HG03354 (cell line): ENCODE results near the gene ALLC.
A peak's percentile ranks its signal among the peaks of the same experiment; 100 is the strongest.
"Not testable (repeated sequence)": the region's sequence is repeated elsewhere in the genome, so short reads cannot be mapped to it uniquely, and the experiment has no call there.

Source experiments
- ATAC-seq: cut with Tn5 transposase; IDR thresholded peaks from one replicate; pipeline ENCODE4 v1.9.1; 2021; ENCODE audit warnings: mild to moderate bottlenecking; ENCODE audit not compliant: unreplicated experiment, poor library complexity, severe bottlenecking

The ALLC gene

GRCh38 chr2:3651691-3652648 is 6.0 kb upstream of the ALLC start:
- peak; percentile 93 for ATAC-seq

DNA sequence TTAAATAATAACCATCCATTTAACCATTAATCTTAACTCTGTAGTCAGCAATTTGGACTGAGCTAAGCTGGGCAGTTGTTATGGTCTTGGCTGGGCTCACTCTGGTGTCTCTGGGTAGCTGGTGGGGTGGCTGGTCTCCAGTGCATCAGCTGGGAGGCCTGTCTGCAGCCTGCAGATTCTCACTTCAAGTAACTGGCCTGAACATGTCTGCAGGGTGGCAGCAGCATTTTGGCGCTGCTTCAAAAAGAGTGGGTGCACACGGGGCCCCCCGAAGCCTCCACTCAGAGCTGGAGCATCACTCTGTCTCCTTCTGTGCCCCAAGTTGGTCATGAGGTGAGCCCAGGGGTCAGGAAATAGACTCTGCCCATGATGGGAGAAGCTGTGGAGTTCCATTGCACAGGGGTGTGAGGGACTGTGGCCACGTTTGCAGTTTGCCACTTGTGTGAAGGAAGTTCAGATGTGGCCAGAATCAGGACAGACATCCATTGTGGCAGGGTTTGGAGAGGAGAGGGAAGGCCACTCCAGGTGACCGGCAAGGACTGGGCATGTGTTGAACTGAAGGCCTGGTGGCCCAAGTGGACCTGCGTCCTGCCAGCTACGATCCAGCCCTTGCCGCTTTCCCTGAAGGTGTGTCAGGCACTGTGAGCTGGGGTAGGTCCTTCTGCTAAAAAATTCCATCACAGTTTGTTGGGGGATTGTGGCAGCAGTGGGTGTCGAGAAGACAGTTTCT is 4.9 kb upstream of the ALLC start:
- no peak for ATAC-seq

DNA sequence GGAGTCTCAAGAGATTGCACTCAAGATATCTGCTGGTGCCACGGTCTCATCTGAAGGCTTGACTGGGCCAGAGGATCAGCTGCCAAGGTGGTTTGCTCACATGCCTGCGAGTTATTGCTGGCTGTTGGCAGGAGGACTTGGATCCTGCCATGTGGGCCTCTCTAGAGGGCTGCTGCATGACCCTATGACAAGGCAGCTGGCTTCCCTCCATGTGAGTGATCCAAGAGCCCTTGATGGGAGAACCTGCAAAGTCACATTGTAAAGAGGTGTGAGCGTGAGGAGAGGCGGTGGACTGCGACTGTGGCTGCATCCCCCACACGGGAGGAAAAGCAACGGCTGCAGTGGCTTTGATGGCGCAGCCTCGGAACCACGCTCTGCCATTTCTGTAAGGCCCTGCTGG is 4.0 kb upstream of the ALLC start:
- ATAC-seq: no peak

- no peak for ATAC-seq
These were observed 3.3 kb upstream of the ALLC start for GRCh38 chr2:3654531-3655225.

DNA sequence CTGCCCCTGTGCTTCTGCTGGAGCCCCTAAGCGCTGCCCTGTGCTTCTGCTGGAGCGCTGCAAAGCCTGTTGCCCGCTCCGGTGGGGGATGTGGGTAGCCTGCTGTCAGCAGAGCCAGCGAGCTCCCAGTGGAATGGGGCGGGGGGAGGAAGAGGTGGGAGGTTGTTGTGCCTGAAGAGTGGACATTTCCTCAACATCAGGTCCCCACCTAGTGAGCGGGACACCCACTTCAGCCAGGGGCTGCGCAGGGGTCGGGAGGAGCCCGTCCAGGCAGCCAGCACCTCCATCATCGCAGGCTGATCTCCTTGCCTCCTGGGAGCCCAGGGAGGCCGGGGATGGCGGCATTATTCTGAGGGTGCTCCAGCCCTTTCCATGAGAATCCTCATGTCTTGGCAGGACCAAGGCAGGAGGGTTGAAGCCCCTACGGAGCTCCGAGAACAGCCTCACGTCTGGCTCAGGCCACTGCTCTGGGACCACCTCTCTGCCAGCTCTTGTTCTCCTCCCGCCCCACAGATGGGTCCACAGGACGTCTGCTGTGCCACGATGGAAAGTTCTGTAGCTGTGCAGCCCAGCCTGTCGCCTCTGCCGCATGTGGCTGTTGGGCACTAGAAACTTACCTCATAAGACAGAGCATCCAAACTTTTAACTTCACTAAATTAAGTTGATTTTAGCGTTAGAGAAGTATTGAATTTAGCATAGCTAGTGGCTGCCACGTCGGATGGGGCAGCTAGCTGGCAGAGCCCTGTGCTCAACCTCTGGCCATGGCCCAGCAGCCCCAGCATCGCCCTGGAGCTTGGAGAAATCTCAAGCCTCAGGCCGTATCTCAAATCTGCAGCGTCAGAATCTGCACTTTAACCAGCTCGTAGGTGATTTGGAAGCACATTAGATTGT is 1.9 kb upstream of the ALLC start:
- no peak for ATAC-seq

DNA sequence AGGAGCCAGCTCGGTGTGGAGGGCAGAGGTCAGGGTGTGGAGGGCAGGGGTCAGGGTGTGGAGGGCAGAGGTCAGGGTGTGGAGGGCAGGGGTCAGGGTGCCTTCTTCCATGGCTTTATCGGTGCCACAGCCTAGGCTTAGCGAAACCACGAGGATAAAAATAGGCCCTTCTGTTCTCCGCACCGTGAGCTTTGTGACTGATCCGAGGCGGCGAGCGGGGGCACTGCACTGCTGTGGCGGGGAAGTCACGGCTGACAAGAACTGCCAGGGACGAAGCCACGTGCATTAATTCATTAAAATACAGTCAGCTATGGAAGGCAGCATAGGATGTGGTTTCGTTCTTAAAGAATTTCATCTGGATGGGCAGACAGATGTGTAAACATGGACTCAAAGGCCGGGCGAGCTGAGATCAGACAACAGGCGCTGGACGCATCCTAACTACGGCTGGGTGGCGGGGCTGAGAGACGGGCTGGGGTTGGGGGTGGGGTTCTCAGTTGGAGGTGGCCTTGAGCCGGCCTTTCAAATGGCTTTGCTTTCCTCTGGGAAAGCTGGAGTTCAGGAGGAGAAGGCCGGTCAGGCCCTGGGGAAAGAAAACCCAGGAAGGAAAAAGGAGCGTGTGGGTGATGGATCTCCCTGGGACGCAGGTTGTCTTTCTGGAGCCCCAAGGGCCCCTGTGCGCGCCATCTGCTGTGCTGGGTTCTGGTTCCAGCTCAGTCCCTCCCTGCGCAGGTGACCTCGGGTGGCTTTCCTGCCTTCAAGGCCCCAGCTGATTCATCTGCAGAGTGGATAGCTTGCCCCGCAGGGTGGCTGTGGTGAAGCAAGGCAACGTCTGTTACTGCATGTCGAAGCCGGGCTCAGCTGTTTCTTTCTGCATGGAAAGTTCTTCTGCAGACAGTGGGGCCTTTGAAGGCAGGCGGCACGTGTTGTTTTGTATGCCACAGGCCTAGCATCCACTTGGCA is 958 bp upstream of the ALLC start:
- ATAC-seq: no peak

DNA sequence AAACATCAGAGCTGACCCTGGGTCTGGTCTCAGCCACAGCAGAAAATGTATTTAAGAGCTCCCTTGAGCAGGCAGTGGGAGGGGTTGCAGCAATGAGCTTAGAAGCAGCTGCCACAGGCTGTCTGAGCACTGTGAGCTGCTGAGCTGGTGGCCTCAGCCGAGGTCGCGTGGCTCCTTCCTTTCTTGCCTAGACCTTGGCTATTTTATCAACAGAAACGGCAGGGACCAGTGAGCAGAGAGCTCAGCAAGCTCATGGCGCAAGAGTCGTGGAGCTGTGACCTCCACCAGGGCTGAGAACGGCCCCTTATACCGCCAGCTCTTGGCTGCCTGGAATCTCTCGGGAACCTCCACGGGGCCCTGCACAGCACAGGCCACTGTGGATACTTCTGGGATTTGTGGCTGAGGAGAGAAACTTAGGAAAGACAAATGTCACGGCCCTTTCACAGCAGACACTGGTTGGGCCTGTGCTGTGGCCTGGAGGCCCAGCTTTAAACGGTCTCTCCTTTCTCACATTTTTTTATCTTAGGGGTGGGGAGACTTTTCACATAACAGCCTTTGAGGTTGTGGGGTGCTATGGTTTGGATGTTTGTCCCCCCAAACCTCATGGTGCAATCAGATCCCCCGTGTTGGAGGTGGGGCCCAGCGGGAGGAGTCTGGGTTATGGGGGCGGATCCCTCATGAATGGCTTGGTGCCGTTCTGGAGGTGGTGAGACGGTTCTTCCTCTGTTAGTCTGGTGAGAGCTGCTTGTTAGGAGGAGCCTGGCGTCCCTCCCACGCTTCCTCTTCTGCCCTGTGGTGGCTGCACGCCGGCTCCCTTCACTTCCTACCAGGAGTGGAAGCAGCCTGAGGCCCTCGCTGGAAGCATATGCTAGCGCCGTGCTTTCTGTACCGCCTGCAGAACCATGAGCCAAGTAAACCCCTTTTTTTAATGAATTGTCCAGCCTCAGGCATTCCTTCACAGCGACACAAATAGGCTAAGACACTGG is 1.7 kb downstream of the ALLC start:
- ATAC-seq: no peak

- not testable (repeated sequence) for ATAC-seq
These were observed 2.6 kb downstream of the ALLC start for GRCh38 chr2:3660640-3661039.

DNA sequence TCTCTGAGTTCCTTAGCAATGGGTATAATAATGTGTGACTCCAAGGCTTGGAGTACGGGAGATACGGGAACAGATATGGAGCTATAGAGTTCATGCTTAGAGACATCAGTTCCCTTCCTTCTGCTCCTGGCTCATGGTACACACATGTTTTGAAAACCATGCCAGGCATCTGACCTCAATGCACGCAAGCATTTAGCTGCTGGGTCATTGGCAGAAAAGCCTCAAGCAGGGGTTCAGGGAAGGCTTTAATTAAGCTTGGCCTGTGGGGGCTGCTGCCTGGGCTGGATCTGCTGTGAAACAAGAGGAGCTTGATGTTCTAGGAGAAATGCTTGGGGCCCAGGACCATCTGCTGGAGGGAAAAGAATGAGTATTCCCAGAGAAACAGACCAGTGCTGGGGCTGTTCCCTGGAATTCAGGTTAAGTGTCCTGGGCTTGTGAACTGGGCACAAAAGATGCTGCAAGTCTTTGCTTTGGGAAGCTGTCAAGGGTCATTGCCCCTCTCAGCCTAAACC is 3.2 kb downstream of the ALLC start:
- no peak for ATAC-seq

GRCh38 chr2:3662239-3662638 is 4.2 kb downstream of the ALLC start:
- no peak for ATAC-seq

DNA sequence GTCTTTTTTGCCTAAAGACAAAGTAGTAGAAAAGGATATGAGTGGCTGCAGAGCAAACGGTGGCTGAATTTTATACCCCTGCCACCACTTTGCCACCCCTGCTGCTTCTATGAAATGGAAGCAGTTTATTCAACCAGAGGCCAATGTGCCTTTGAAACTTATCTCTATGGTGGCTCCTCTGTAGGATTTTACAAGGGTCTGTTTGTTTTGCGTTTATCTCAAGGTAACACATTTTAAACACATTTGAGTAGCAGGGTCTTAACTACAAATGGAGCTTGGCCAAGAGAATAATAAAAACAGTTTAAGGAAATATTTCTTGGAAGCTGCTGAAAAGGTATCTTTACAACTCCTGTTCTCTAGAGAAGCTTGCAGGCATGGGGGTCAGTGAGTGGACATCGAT is 6.1 kb downstream of the ALLC start:
- ATAC-seq: no peak

DNA sequence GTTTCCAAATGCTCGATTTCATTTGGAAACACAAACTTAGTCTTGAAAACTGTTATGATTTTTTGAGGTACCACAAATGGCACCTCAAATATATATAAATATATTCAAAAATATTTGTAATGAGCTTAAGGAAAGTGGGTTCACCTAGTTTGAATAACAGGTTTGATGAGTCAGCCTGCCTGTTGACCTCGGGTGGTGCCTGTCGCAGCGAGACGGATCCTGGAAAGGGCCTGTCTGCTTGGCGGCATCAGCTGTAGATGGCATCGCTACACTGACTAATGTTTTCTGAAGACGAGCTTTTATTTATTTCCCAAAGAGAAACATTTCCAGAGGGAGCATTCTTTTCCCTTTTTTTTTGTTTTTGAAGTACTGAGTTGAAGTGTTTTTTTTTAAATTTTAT is 6.9 kb downstream of the ALLC start:
- ATAC-seq: no peak

DNA sequence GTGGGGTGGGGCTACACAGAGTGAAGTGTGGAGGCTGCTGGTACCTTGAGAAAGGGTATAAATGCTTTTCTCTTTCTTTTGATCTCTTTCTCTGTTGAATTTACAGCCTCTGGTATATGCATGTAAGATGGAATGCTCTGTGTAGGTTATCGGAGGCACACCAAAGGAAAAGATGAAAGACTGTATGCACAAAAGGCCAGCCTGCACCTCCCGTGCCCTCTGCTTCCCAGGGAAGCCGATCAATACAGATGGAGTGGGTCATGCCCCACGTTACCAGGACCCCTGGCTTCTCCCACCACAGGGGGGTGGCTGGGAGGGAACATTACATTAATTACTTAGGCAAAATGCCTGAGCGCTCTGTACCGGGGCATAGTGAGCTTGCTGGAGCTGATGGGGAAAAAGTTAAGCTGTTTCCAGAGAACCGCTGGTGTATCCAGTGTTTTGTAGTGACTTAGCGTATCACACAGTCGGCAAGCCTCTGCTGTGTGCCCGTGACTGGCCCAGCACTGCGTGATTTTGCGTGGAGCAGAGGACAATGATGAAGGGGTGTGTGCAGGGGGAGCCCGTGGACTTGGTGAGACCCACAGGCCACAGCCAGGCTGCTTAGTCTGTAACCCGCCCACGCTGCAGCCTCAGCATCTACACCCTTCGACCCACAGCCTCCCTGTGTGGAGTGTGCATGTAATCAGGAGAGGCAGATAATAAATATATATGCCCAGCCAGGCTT is 8.0 kb downstream of the ALLC start:
- ATAC-seq: no peak

- ATAC-seq: no peak
These were observed 8.6 kb downstream of the ALLC start for GRCh38 chr2:3666613-3666975.

DNA sequence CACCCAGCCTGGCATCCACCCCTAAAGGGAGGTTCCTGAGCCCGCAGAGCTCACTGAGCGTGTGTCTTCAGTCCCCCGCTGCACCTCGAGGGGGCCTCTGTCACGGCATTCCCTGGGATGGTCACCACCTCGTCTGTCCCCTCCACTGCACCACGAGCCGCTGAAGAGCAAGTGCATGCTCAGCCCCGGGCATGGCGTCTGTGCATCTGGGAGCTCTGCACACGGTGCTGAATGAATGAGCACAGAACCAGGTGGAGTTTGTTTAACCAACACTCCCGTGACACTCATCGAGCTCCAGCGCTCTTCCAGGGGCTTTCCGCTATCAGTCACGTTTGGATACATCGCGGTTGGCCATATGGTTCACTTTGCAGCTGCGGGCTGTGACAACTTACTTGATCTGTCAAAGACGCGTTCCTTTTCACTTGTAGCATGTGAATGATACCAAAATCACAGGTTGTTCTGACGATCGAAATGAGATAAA is 9.2 kb downstream of the ALLC start:
- no peak for ATAC-seq

- ATAC-seq: no peak
These were observed 11.7 kb downstream of the ALLC start for GRCh38 chr2:3669656-3670055.
